ENCODE measurements around the gene ZNF18. TPM values are rescaled to one million over a fixed set of nuclear protein-coding genes. Genes with fewer than 3 reads are reported as not detected.

The ZNF18 gene
- total RNA-seq, 4 donors from 2014 or later, result 2.2 to 15.5 (median 7.9) TPM

- Histone ChIP-seq H3K27me3 (no peaks in the 10 kb centered on the region), H3K36me3 (no peaks in the 10 kb centered on the region), H3K4me1 (no peaks in the 10 kb centered on the region), H3K4me3 (no peak overlapping the region), H3K9me3 (no peaks in the 10 kb centered on the region), H3K27ac (no peak overlapping the region)
- TF ChIP-seq POLR2A (IDR thresholded peaks at IDR 0.05), result no peak
- no peak for TF ChIP-seq POLR2AphosphoS5 (IDR thresholded peaks at IDR 0.05)
- TF ChIP-seq EP300 (IDR thresholded peaks at IDR 0.05; ENCODE audit: low read depth), result no peak
- TF ChIP-seq CTCF (IDR thresholded peaks at IDR 0.05), result peak; percentile 74 to 85 (median 84)
- in situ Hi-C loops (cut with MboI; ENCODE audit: low pct_ligation_motif_present in 1 of 4, low pct_unique_long_range_greater_than_20kb in 1 of 4, low sequenced_read_pairs in 3 of 4), result loop anchor here in 1 of 4 donors (10.0 kb wide), 1 partner anchor 1061 kb away; no protein-coding TSS in a partner anchor
- intact Hi-C loops (cut with DNase I; ENCODE audit: low total_unique reads), result no loop called here
- peak; percentile 67 for DNase-seq
- 46 to 49% methylated on average over 14 of the region's 14 CpGs for WGBS, 2 donors (ENCODE audit: low coverage in 1 of 2)
Observed at GRCh38 chr17:11935734-11936406, 61.4 kb downstream of the ZNF18 start.

- in situ Hi-C loops (cut with MboI; ENCODE audit: low pct_ligation_motif_present in 1 of 4, low pct_unique_long_range_greater_than_20kb in 1 of 4, low sequenced_read_pairs in 3 of 4), result loop anchor here in 1 of 4 donors (10.0 kb wide), 1 partner anchor 1058 kb away; no protein-coding TSS in a partner anchor
- no peak for DNase-seq
- H3K4me1 ChIP-seq, result no peaks in the 10 kb centered on the region
- no peaks in the 10 kb centered on the region for H3K36me3 ChIP-seq
- no peaks in the 10 kb centered on the region for H3K27me3 ChIP-seq
- TF ChIP-seq EP300 (IDR thresholded peaks at IDR 0.05; ENCODE audit: low read depth) (no peak), POLR2A (IDR thresholded peaks at IDR 0.05) (no peak), POLR2AphosphoS5 (IDR thresholded peaks at IDR 0.05) (no peak), CTCF (IDR thresholded peaks at IDR 0.05) (no peak)
- no peaks in the 10 kb centered on the region for H3K9me3 ChIP-seq
- no peak overlapping the region for H3K4me3 ChIP-seq
- H3K27ac ChIP-seq, result no peak overlapping the region
- intact Hi-C loops (cut with DNase I; ENCODE audit: low total_unique reads), result no loop called here
- WGBS, 2 donors (ENCODE audit: low coverage in 1 of 2), result 92 to 93% methylated on average over 4 to 10 of the region's 10 CpGs
Observed at GRCh38 chr17:11932337-11932898, 64.9 kb downstream of the ZNF18 start.

- in situ Hi-C loops (cut with MboI; ENCODE audit: low pct_ligation_motif_present in 1 of 4, low pct_unique_long_range_greater_than_20kb in 1 of 4, low sequenced_read_pairs in 3 of 4) (no loop called here), intact Hi-C loops (cut with DNase I; ENCODE audit: low total_unique reads) (no loop called here)
- H3K9me3 ChIP-seq, result no peaks in the 10 kb centered on the region
- H3K27ac ChIP-seq, result no peak overlapping the region
- no peak for DNase-seq
- H3K4me1 ChIP-seq, result no peaks in the 10 kb centered on the region
- H3K4me3 ChIP-seq, result no peak overlapping the region
- H3K36me3 ChIP-seq, result no peaks in the 10 kb centered on the region
- WGBS, 2 donors (ENCODE audit: low coverage in 1 of 2), result 19 to 50% methylated on average over 2 to 4 of the region's 4 CpGs
- no peak for TF ChIP-seq POLR2A (IDR thresholded peaks at IDR 0.05)
- no peaks in the 10 kb centered on the region for H3K27me3 ChIP-seq
Observed at GRCh38 chr17:11928436-11928835, 68.8 kb downstream of the ZNF18 start.

Small RNAs within 50 kb of the gene (small RNA-seq; reads per million reads assigned to genes)
- gene RNU11-2P, result 0 reads per million in 4 donors

Other genes with a start within 250 kb of the ZNF18 start
- gene MAP2K4, start 23.4 kb upstream of the ZNF18 start, total RNA-seq, result 10 to 100 TPM in 3 of 4 donors, 1 to 10 TPM in 1; 6.2 to 24.0 (median 17.8) TPM

All from transverse colon (tissue), 4 donors.